SU-DHL-6 (cell line): ENCODE results near the gene DLG2.

Experiments
- H2AFZ ChIP-seq: fragments of 200-600 bp; sonication (generic); 2 replicates; pipeline ENCODE4 v1.6.1; 2014; ENCODE audit warnings: low read depth, mild to moderate bottlenecking, moderate library complexity, mixed read lengths, antibody characterized with exemption, low read length; ENCODE audit not compliant: severe bottlenecking
- H3F3A ChIP-seq: fragments of 200-600 bp; shearing (Covaris generic); 2 replicates; pipeline ENCODE4 v1.6.0; 2016; ENCODE audit warnings: antibody characterized with exemption, mild to moderate bottlenecking; ENCODE audit not compliant: insufficient read depth
- H3K27ac ChIP-seq: fragments of 200-600 bp; sonication (generic); 2 replicates; pipeline ENCODE4 v1.5.1; 2016; ENCODE audit warnings: low read depth, mild to moderate bottlenecking, low read length, moderate library complexity, mixed read lengths
- H3K27me3 ChIP-seq: fragments of 200-600 bp; sonication (generic), shearing (Covaris generic); 2 replicates; pipeline ENCODE4 v1.6.0; 2014; ENCODE audit warnings: mild to moderate bottlenecking, low read length
- H3K36me3 ChIP-seq: fragments of 200-600 bp; sonication (generic); 2 replicates; pipeline ENCODE4 v1.6.1; 2014; ENCODE audit warnings: mild to moderate bottlenecking, low read length, mixed read lengths
- H3K4me2 ChIP-seq: fragments of 300-600, 200-600 bp; shearing (Covaris generic), sonication (generic); 2 replicates; pipeline ENCODE4 v1.6.0; 2014; ENCODE audit warnings: low read length, low read depth, mild to moderate bottlenecking; ENCODE audit not compliant: poor library complexity, severe bottlenecking
- H3K4me3 ChIP-seq: fragments of 200-600 bp; sonication (generic); 2 replicates; pipeline ENCODE4 v1.5.1; 2014; ENCODE audit warnings: antibody characterized with exemption, low read length, mild to moderate bottlenecking, mixed read lengths; ENCODE audit not compliant: insufficient read depth, poor library complexity, severe bottlenecking
- H3K79me2 ChIP-seq: fragments of 200-600 bp; sonication (generic); 2 replicates; pipeline ENCODE4 v1.6.1; 2014; ENCODE audit warnings: mild to moderate bottlenecking, low read length, moderate library complexity; ENCODE audit not compliant: insufficient read depth
- H3K9ac ChIP-seq: fragments of 200-600 bp; sonication (generic); 2 replicates; pipeline ENCODE4 v1.7.0; 2014; ENCODE audit warnings: mild to moderate bottlenecking, low read length
- H3K9me2 ChIP-seq: fragments of 200-600 bp; sonication (generic); replicated peaks from 2 replicates; pipeline ENCODE4 v1.6.1; 2014; ENCODE audit warnings: low read length; ENCODE audit not compliant: insufficient read depth
- H3K9me3 ChIP-seq: fragments of 200-600 bp; sonication (generic); 2 replicates; pipeline ENCODE4 v1.6.1; 2014; ENCODE audit warnings: low read length, mixed read lengths; ENCODE audit not compliant: insufficient read depth
- H4K20me1 ChIP-seq: fragments of 200-600 bp; sonication (generic); 2 replicates; pipeline ENCODE4 v1.6.1; 2014; ENCODE audit warnings: low read depth, mild to moderate bottlenecking, antibody characterized with exemption, low read length, moderate library complexity, mixed read lengths
- EZH2phosphoT487 ChIP-seq: fragments of 200-600 bp; sonication (generic), shearing (Covaris generic); conservative IDR thresholded peaks from 2 replicates; pipeline ENCODE4 v1.6.1; 2018; ENCODE audit warnings: mild to moderate bottlenecking, antibody characterized with exemption, low read length, moderate library complexity, mixed read lengths
- TF ChIP-seq, protein P1 (sequence below): fragments of 200-600 bp; sonication (generic); IDR thresholded peaks from one replicate; pipeline ENCODE4 v1.5.1; 2017; ENCODE audit warnings: antibody characterized with exemption, mild to moderate bottlenecking, low read length, moderate library complexity; ENCODE audit not compliant: insufficient read depth, poor library complexity, severe bottlenecking

The DLG2 gene

DNA sequence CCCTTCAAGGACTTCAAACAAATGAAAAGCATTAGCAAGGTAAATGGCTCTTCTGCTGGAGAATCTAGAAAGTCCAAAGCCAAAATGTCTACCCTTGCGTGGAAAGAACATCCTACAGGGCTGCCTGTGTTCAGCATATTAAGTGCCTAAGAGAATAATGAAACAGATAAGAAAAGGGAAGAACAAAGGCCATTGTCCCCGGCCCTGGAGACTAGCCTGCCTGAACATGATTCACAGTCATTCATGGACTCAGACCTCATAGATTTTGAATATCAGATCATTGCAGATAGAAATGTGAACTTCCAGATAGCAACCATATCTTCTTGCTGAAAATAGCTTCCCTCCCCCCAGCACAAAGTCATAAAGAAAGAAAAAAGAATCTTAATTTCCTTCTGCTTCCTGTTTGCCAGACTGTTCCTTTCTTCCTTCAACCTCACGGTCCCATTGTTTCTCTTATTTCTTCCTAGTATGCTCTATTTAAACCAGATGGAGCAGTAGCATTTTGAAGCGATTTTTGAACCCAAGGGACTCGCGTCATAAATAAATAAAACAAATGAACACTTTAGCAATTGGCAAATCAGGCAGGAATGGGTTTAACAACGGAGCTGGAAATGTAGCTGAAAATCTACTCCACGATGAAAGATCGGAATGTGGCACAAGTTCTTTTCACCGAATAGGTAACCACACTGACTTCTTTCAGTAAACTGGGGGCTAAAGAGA lies 1932.8 kb downstream of the DLG2 start:
- TF ChIP-seq, protein P1, sequence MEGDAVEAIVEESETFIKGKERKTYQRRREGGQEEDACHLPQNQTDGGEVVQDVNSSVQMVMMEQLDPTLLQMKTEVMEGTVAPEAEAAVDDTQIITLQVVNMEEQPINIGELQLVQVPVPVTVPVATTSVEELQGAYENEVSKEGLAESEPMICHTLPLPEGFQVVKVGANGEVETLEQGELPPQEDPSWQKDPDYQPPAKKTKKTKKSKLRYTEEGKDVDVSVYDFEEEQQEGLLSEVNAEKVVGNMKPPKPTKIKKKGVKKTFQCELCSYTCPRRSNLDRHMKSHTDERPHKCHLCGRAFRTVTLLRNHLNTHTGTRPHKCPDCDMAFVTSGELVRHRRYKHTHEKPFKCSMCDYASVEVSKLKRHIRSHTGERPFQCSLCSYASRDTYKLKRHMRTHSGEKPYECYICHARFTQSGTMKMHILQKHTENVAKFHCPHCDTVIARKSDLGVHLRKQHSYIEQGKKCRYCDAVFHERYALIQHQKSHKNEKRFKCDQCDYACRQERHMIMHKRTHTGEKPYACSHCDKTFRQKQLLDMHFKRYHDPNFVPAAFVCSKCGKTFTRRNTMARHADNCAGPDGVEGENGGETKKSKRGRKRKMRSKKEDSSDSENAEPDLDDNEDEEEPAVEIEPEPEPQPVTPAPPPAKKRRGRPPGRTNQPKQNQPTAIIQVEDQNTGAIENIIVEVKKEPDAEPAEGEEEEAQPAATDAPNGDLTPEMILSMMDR: no peak
- no peak for TF ChIP-seq EZH2phosphoT487

DNA sequence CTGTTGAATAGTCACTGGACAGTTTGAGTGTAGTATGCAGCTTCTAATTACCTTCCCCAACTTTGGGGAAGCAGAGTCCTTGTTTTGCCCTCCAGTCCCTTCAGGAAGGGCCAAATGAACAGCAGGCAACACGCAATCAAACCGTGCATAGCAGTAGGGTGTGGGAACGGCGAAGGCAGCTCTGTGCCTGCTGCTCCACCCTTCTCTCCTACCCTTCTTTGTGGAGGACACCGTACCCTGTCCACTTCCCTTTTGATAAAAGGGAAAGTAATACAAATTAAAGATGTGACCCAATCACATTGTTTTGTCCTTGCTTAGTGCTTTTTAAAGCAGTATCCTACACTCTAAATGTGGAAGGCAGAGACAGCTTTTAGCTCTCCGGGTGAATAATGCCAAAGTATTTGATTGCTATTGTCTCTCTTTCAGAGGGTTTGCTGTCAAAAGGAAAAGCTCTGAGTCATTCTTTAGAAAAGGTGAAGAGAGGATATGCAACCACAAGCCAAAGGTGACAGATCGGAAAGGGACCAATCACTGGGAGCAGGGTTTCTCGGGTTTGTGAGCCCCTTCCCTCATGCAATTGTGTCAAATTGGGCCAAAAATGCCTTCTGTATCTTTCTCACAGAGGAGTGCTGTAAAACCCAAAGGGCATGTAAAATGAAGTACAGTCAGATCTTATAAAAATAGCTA lies 1933.7 kb downstream of the DLG2 start:
- Histone ChIP-seq H2AFZ (no peak overlapping the region), H4K20me1 (no peaks in the 10 kb centered on the region), H3K9me3 (no peaks in the 10 kb centered on the region)

More for the DNA sequence above, 1932.8 kb downstream of the DLG2 start:
- no peak overlapping the region for H2AFZ ChIP-seq
- H3K9ac ChIP-seq: no peak overlapping the region
- no peaks in the 10 kb centered on the region for H3K9me2 ChIP-seq
- H3K79me2 ChIP-seq: no peaks in the 10 kb centered on the region
- H3K4me3 ChIP-seq: no peak overlapping the region
- H3K27me3 ChIP-seq: no peaks in the 10 kb centered on the region
- H3F3A ChIP-seq: no peaks in the 10 kb centered on the region
- H3K36me3 ChIP-seq: no peaks in the 10 kb centered on the region
- no peak overlapping the region for H3K27ac ChIP-seq
- no peak overlapping the region for H3K4me2 ChIP-seq
- no peaks in the 10 kb centered on the region for H3K9me3 ChIP-seq
- no peaks in the 10 kb centered on the region for H4K20me1 ChIP-seq

DNA sequence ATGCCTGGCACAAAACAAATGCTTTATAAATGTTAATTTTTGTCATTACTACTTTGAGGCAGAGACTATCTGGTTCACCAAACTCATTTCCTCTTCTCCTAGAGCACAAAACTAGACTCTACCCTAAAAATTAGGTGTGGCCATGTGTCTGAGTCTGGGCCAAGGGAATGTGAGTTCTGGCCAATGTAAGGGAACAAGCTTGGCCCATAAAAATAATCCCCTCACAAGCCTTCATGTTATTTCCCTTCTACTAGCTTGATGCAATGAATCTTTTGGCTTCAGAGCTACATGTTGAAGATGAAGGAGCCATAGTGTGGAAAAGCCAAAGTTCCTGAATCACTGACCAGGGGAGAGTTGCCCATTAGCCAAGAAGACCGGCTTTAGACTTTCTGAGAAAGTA lies 1934.5 kb downstream of the DLG2 start:
- TF ChIP-seq, protein P1: no peak
- no peak for TF ChIP-seq EZH2phosphoT487
- H3F3A ChIP-seq: no peaks in the 10 kb centered on the region
- H3K9me3 ChIP-seq: no peaks in the 10 kb centered on the region
- H3K4me2 ChIP-seq: no peak overlapping the region
- H3K27me3 ChIP-seq: no peaks in the 10 kb centered on the region
- no peaks in the 10 kb centered on the region for H3K36me3 ChIP-seq
- no peak overlapping the region for H3K4me3 ChIP-seq
- no peak overlapping the region for H3K27ac ChIP-seq
- no peak overlapping the region for H2AFZ ChIP-seq
- H3K79me2 ChIP-seq: no peaks in the 10 kb centered on the region
- H4K20me1 ChIP-seq: no peaks in the 10 kb centered on the region
- H3K9me2 ChIP-seq: no peaks in the 10 kb centered on the region
- no peak overlapping the region for H3K9ac ChIP-seq

More for the DNA sequence above, 1933.7 kb downstream of the DLG2 start:
- Histone ChIP-seq H3F3A (no peaks in the 10 kb centered on the region), H3K9ac (no peak overlapping the region), H3K4me2 (no peak overlapping the region), H3K27me3 (no peaks in the 10 kb centered on the region), H3K9me2 (no peaks in the 10 kb centered on the region), H3K79me2 (no peaks in the 10 kb centered on the region), H3K36me3 (no peaks in the 10 kb centered on the region), H3K27ac (no peak overlapping the region), H3K4me3 (no peak overlapping the region)
- TF ChIP-seq, protein P1: no peak
- TF ChIP-seq EZH2phosphoT487: no peak
